CD4-positive, alpha-beta T cell treated with Interleukin-15 for 4 hours (primary cell): Measurements from ENCODE around the gene MYH3.

Experiments used
- DNase-seq: peaks from one replicate; pipeline ENCODE4 v3.0.0-alpha.2; 2020; ENCODE audit warnings: low spot score

MYH3 gene

GRCh38 chr17:10613775-10614513 lies 43.2 kb downstream of the MYH3 start:
- DNase-seq = no peak

- DNase-seq = no peak
Observed at GRCh38 chr17:10612957-10613744, 44.0 kb downstream of the MYH3 start.

GRCh38 chr17:10610884-10611283 lies 46.2 kb downstream of the MYH3 start:
- no peak for DNase-seq

GRCh38 chr17:10608244-10608643 lies 48.9 kb downstream of the MYH3 start:
- DNase-seq = no peak

GRCh38 chr17:10606110-10606509 lies 51.0 kb downstream of the MYH3 start:
- no peak for DNase-seq

- DNase-seq = no peak
Observed at GRCh38 chr17:10605221-10605783, 51.8 kb downstream of the MYH3 start.

- DNase-seq = no peak
Observed at GRCh38 chr17:10604521-10604920, 52.6 kb downstream of the MYH3 start.

GRCh38 chr17:10603931-10604330 lies 53.2 kb downstream of the MYH3 start:
- DNase-seq = no peak

GRCh38 chr17:10600571-10600970 lies 56.5 kb downstream of the MYH3 start:
- no peak for DNase-seq

GRCh38 chr17:10598621-10599020 lies 58.5 kb downstream of the MYH3 start:
- no peak for DNase-seq

- DNase-seq = no peak
Observed at GRCh38 chr17:10589553-10590145, 67.5 kb downstream of the MYH3 start.

GRCh38 chr17:10585529-10585928 lies 71.6 kb downstream of the MYH3 start:
- no peak for DNase-seq

- DNase-seq = no peak
Observed at GRCh38 chr17:10583834-10584233, 73.3 kb downstream of the MYH3 start.

GRCh38 chr17:10579270-10579669 lies 77.8 kb downstream of the MYH3 start:
- DNase-seq = no peak
